ENCODE measurements around the gene SREBF2. TPM values are rescaled to one million over a fixed set of nuclear protein-coding genes. Genes with fewer than 3 reads are reported as not detected.
"Not testable (repeated sequence)": the region's sequence is repeated elsewhere in the genome, so short reads cannot be mapped to it uniquely, and the experiment has no call there.

SREBF2 gene
- total RNA-seq, 3 donors from 2014 or later (not counting 1 experiment from before 2014, with no cell fraction given): 101 to 106 (median 105) TPM

GRCh38 chr22:41947424-41948080 lies 114.6 kb downstream of the SREBF2 start:
- peak overlapping the region; percentile 31 to 76 for H3K27ac Mint-ChIP-seq
- intact Hi-C loops (cut with micrococcal nuclease): loop anchor here (2.0 kb wide), 1 partner anchor 115 kb away; the partner anchor contains the start of gene SREBF2
- H3K4me1 ChIP-seq (ENCODE audit: control insufficient read depth, insufficient read depth, low read length): peaks cover 21% of the 10 kb centered on the region
- H3K27me3 ChIP-seq (ENCODE audit: control insufficient read depth, insufficient read depth, low read length): no peaks in the 10 kb centered on the region
- H3K4me1 Mint-ChIP-seq: peaks cover 8 to 17% of the 10 kb centered on the region in 2 donors
- H3K9me3 ChIP-seq (ENCODE audit: control insufficient read depth, insufficient read depth, low read length): no peaks in the 10 kb centered on the region
- DNase-seq: peak in 1 of 2 donors; percentile 7
- TF ChIP-seq CTCF (IDR thresholded peaks at IDR 0.05): no peak
- H3K36me3 Mint-ChIP-seq: no peaks in the 10 kb centered on the region
- WGBS (ENCODE audit: insufficient coverage): 77% methylated on average over 21 of the region's 21 CpGs
- no peaks in the 10 kb centered on the region for H3K36me3 ChIP-seq (ENCODE audit: control insufficient read depth, insufficient read depth, low read length)
- no peak overlapping the region for H3K4me3 ChIP-seq (ENCODE audit: low read length)
- no peaks in the 10 kb centered on the region for H3K27me3 Mint-ChIP-seq (ENCODE audit: low read depth in 2 of 2)
- H3K27ac ChIP-seq (ENCODE audit: low read length): no peak overlapping the region
- ATAC-seq: no peak
- H3K9me3 Mint-ChIP-seq: no peaks in the 10 kb centered on the region
- peak overlapping the region; percentile 89 for H3K4me3 Mint-ChIP-seq

DNA sequence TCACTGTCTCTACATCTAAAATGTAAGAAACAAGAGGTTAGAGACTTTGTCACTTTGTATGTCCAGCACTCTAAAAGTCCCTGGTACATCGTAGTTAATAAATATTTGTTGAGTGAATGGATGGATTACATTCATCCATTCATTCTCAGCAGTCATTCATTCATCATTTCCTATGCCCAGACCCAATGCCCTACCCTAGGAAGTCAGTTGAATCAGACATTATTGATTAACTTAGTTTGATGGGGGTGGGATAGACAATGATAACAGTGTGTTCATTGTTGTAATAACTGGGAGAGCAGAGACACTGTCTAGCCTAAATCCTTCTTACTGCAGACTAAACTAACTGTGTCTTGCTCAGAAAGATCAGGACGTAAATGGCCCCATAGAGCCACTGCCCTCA lies 115.2 kb downstream of the SREBF2 start:
- WGBS (ENCODE audit: insufficient coverage): 100% methylated on average over 1 of the region's 2 CpGs
- H3K4me3 ChIP-seq (ENCODE audit: low read length): no peak overlapping the region
- no peak overlapping the region for H3K27ac ChIP-seq (ENCODE audit: low read length)
- H3K27me3 ChIP-seq (ENCODE audit: control insufficient read depth, insufficient read depth, low read length): no peaks in the 10 kb centered on the region
- H3K9me3 Mint-ChIP-seq: no peaks in the 10 kb centered on the region
- no peak overlapping the region for H3K27ac Mint-ChIP-seq
- no peaks in the 10 kb centered on the region for H3K9me3 ChIP-seq (ENCODE audit: control insufficient read depth, insufficient read depth, low read length)
- no peak for ATAC-seq
- DNase-seq: no peak
- peaks cover 21% of the 10 kb centered on the region for H3K4me1 ChIP-seq (ENCODE audit: control insufficient read depth, insufficient read depth, low read length)
- H3K4me3 Mint-ChIP-seq: no peak overlapping the region
- H3K36me3 Mint-ChIP-seq: no peaks in the 10 kb centered on the region
- intact Hi-C loops (cut with micrococcal nuclease): no loop called here
- no peaks in the 10 kb centered on the region for H3K27me3 Mint-ChIP-seq (ENCODE audit: low read depth in 2 of 2)
- H3K36me3 ChIP-seq (ENCODE audit: control insufficient read depth, insufficient read depth, low read length): no peaks in the 10 kb centered on the region
- no peak for TF ChIP-seq CTCF (IDR thresholded peaks at IDR 0.05)
- peaks cover 8 to 17% of the 10 kb centered on the region in 2 donors for H3K4me1 Mint-ChIP-seq

- H3K36me3 ChIP-seq (ENCODE audit: control insufficient read depth, insufficient read depth, low read length); H3K9me3 Mint-ChIP-seq; H3K4me3 ChIP-seq (ENCODE audit: low read length); H3K9me3 ChIP-seq (ENCODE audit: control insufficient read depth, insufficient read depth, low read length); H3K27ac ChIP-seq (ENCODE audit: low read length); intact Hi-C loops (cut with micrococcal nuclease); H3K4me3 Mint-ChIP-seq; ATAC-seq; H3K36me3 Mint-ChIP-seq; H3K27me3 ChIP-seq (ENCODE audit: control insufficient read depth, insufficient read depth, low read length); H3K27me3 Mint-ChIP-seq (ENCODE audit: low read depth in 2 of 2); DNase-seq: not testable (repeated sequence)
- H3K4me1 Mint-ChIP-seq: peaks cover 8 to 17% of the 10 kb centered on the region in 2 donors
- H3K27ac Mint-ChIP-seq: peak overlapping the region in 1 of 2 donors; percentile 12
- WGBS (ENCODE audit: insufficient coverage): 99% methylated on average over 8 of the region's 8 CpGs
- H3K4me1 ChIP-seq (ENCODE audit: control insufficient read depth, insufficient read depth, low read length): peaks cover 21% of the 10 kb centered on the region
Measured at GRCh38 chr22:41948928-41949296, 116.0 kb downstream of the SREBF2 start.

- Mint-ChIP-seq H3K4me3 (no peak overlapping the region), H3K9me3 (no peaks in the 10 kb centered on the region), H3K27me3 (ENCODE audit: low read depth in 2 of 2) (no peaks in the 10 kb centered on the region), H3K27ac (peak overlapping the region in 1 of 2 donors; percentile 12), H3K36me3 (no peaks in the 10 kb centered on the region), H3K4me1 (peaks cover 8 to 17% of the 10 kb centered on the region in 2 donors)
- intact Hi-C loops (cut with micrococcal nuclease): no loop called here
- Histone ChIP-seq H3K27me3 (ENCODE audit: control insufficient read depth, insufficient read depth, low read length) (no peaks in the 10 kb centered on the region), H3K4me3 (ENCODE audit: low read length) (no peak overlapping the region), H3K36me3 (ENCODE audit: control insufficient read depth, insufficient read depth, low read length) (no peaks in the 10 kb centered on the region), H3K9me3 (ENCODE audit: control insufficient read depth, insufficient read depth, low read length) (no peaks in the 10 kb centered on the region), H3K4me1 (ENCODE audit: control insufficient read depth, insufficient read depth, low read length) (peaks cover 21% of the 10 kb centered on the region), H3K27ac (ENCODE audit: low read length) (no peak overlapping the region)
- ATAC-seq (no peak), DNase-seq (no peak)
- WGBS (ENCODE audit: insufficient coverage): 81% methylated on average over 7 of the region's 7 CpGs
- no peak for TF ChIP-seq CTCF (IDR thresholded peaks at IDR 0.05)
Measured at GRCh38 chr22:41949297-41949965, 116.5 kb downstream of the SREBF2 start.

Data from natural killer cell (primary cell).